H9 (cell line): ENCODE results near the gene MTRR. TPM values are rescaled to one million over a fixed set of nuclear protein-coding genes. Genes with fewer than 3 reads are reported as not detected.

ENCODE experiments used
- DNase-seq: peaks from one replicate; pipeline ENCODE4 v3.0.0-alpha.2; 2017
- H2AFZ ChIP-seq: one replicate; pipeline ENCODE4 v1.6.1; 2013; ENCODE audit warnings: mild to moderate bottlenecking, low read length, control low read depth, moderate library complexity
- H2AK5ac ChIP-seq: 2 replicates; pipeline ENCODE4 v1.6.1; 2013; ENCODE audit warnings: low read length, control low read depth, mixed read lengths; ENCODE audit not compliant: insufficient read length
- H2BK120ac ChIP-seq: one replicate; pipeline ENCODE4 v1.6.1; 2013; ENCODE audit warnings: low read depth, mild to moderate bottlenecking, low read length, control low read depth, inconsistent platforms; ENCODE audit not compliant: poor library complexity, severe bottlenecking
- H2BK12ac ChIP-seq: 2 replicates; pipeline ENCODE4 v1.6.1; 2013; ENCODE audit warnings: low read length, control low read depth, mixed read lengths, low read depth; ENCODE audit not compliant: insufficient read length
- H2BK15ac ChIP-seq: 2 replicates; pipeline ENCODE4 v1.6.1; 2013; ENCODE audit warnings: low read depth, low read length, control low read depth
- H2BK20ac ChIP-seq: one replicate; pipeline ENCODE4 v1.6.1; 2013; ENCODE audit warnings: low read depth, mild to moderate bottlenecking, low read length, control low read depth, inconsistent platforms; ENCODE audit not compliant: poor library complexity, severe bottlenecking
- H2BK5ac ChIP-seq: 2 replicates; pipeline ENCODE4 v1.6.1; 2013; ENCODE audit warnings: low read length, control low read depth, mixed read lengths; ENCODE audit not compliant: insufficient read length
- H3K14ac ChIP-seq: 2 replicates; pipeline ENCODE4 v1.6.1; 2013; ENCODE audit warnings: low read length, control low read depth; ENCODE audit not compliant: insufficient read depth
- H3K18ac ChIP-seq: 2 replicates; pipeline ENCODE4 v1.6.1; 2013; ENCODE audit warnings: low read depth, mild to moderate bottlenecking, mixed read lengths, low read length, control low read depth; ENCODE audit not compliant: insufficient read length
- H3K23ac ChIP-seq: 2 replicates; pipeline ENCODE4 v1.6.1; 2013; ENCODE audit warnings: low read length, control low read depth, mixed read lengths, low read depth; ENCODE audit not compliant: insufficient read length
- H3K23me2 ChIP-seq: 2 replicates; pipeline ENCODE4 v1.6.1; 2013; ENCODE audit warnings: low read depth, mild to moderate bottlenecking, mixed read lengths, low read length, control low read depth; ENCODE audit not compliant: insufficient read length, poor library complexity, severe bottlenecking
- H3K27ac ChIP-seq: 2 replicates; pipeline ENCODE4 v1.5.1; 2013; ENCODE audit warnings: low read length, control low read depth, mixed read lengths, low read depth; ENCODE audit not compliant: insufficient read length
- H3K27me3 ChIP-seq: 2 replicates; pipeline ENCODE4 v1.6.1; 2013; ENCODE audit warnings: low read length, control low read depth, inconsistent platforms; ENCODE audit not compliant: insufficient read depth
- H3K4ac ChIP-seq: 2 replicates; pipeline ENCODE4 v1.6.1; 2013; ENCODE audit warnings: low read depth, mild to moderate bottlenecking, control low read depth, inconsistent platforms, low read length, moderate library complexity
- H3K4me1 ChIP-seq: 2 replicates; pipeline ENCODE4 v1.6.1; 2013; ENCODE audit warnings: low read length, control low read depth, inconsistent platforms; ENCODE audit not compliant: insufficient read depth
- H3K4me2 ChIP-seq: 2 replicates; pipeline ENCODE4 v1.6.1; 2013; ENCODE audit warnings: low read length, control low read depth, mixed read lengths; ENCODE audit not compliant: insufficient read length, insufficient read depth
- H3K56ac ChIP-seq: 2 replicates; pipeline ENCODE4 v1.6.1; 2013; ENCODE audit warnings: low read depth, mild to moderate bottlenecking, mixed read lengths, low read length, control low read depth; ENCODE audit not compliant: insufficient read length
- H3K79me1 ChIP-seq: 2 replicates; pipeline ENCODE4 v1.6.1; 2013; ENCODE audit warnings: low read depth, mild to moderate bottlenecking, moderate library complexity, low read length, control low read depth, inconsistent platforms; ENCODE audit not compliant: insufficient read depth, poor library complexity, severe bottlenecking
- H3K79me2 ChIP-seq: 2 replicates; pipeline ENCODE4 v1.6.1; 2013; ENCODE audit warnings: low read length, control low read depth, inconsistent platforms; ENCODE audit not compliant: insufficient read depth
- H3K9ac ChIP-seq: 2 replicates; pipeline ENCODE4 v1.6.1; 2013; ENCODE audit warnings: low read length, control low read depth, mixed read lengths; ENCODE audit not compliant: insufficient read length; ENCODE audit errors: extremely low read depth
- H3K9me3 ChIP-seq: one replicate; pipeline ENCODE4 v1.6.1; 2013; ENCODE audit warnings: low read depth, low read length, inconsistent platforms; ENCODE audit not compliant: control insufficient read depth
- H3T11ph ChIP-seq: one replicate; pipeline ENCODE4 v1.6.1; 2013; ENCODE audit warnings: mild to moderate bottlenecking, low read length, control low read depth, inconsistent platforms
- H4K20me1 ChIP-seq: one replicate; pipeline ENCODE4 v1.6.1; 2013; ENCODE audit not compliant: control insufficient read depth, insufficient read length, insufficient read depth
- H4K5ac ChIP-seq: 2 replicates; pipeline ENCODE4 v1.6.1; 2013; ENCODE audit warnings: low read depth, mild to moderate bottlenecking, mixed read lengths, low read length, control low read depth; ENCODE audit not compliant: insufficient read length
- H4K8ac ChIP-seq: replicated peaks from 2 replicates; pipeline ENCODE4 v1.6.1; 2013; ENCODE audit warnings: low read length, control low read depth, mixed read lengths, low read depth; ENCODE audit not compliant: insufficient read length
- H4K91ac ChIP-seq: 2 replicates; pipeline ENCODE4 v1.6.1; 2013; ENCODE audit warnings: low read depth, mild to moderate bottlenecking, moderate library complexity, mixed read lengths, low read length, control low read depth; ENCODE audit not compliant: insufficient read length
- H3K27ac Mint-ChIP-seq, 3 experiments: 2 replicates in 2 of 3; 3 replicates in 1 of 3; pipeline ENCODE4 v1.8.0; 2020 to 2021; ENCODE audit warnings: mixed read lengths in 3 of 3, mild to moderate bottlenecking in 1 of 3, moderate library complexity in 1 of 3
- H3K27me3 Mint-ChIP-seq: 2 replicates; pipeline ENCODE4 v1.8.0; 2021; ENCODE audit warnings: low read depth, mild to moderate bottlenecking, moderate library complexity, mixed read lengths
- H3K36me3 Mint-ChIP-seq, 3 experiments: 2 replicates in 2 of 3; 3 replicates in 1 of 3; pipeline ENCODE4 v1.8.0; 2020 to 2021; ENCODE audit warnings: low read depth in 3 of 3, mixed read lengths in 3 of 3; ENCODE audit not compliant: insufficient read depth in 1 of 3
- H3K4me1 Mint-ChIP-seq, 2 experiments: 2 replicates each; pipeline ENCODE4 v1.8.0; 2020; ENCODE audit warnings: mixed read lengths in 2 of 2
- H3K4me3 Mint-ChIP-seq, 2 experiments: 2 replicates in 1 of 2; 3 replicates in 1 of 2; pipeline ENCODE4 v1.8.0; 2020 to 2021; ENCODE audit warnings: mild to moderate bottlenecking in 2 of 2, mixed read lengths in 2 of 2, moderate library complexity in 1 of 2
- H3K9me3 Mint-ChIP-seq, 2 experiments: 2 replicates in 1 of 2; 3 replicates in 1 of 2; pipeline ENCODE4 v1.8.0; 2020; ENCODE audit warnings: mild to moderate bottlenecking in 2 of 2, mixed read lengths in 2 of 2, moderate library complexity in 1 of 2
- WGBS: extraction: QIAGEN DNeasy Blood & Tissue Kit; methylation state at CpG from one replicate; pipeline ENCODE4 v1.1.7; 2013; ENCODE audit warnings: missing lambda C conversion rate, low lambda C conversion rate, mixed read lengths; ENCODE audit not compliant: insufficient read length; ENCODE audit errors: extremely low coverage; 5-methylcytosine and 5-hydroxymethylcytosine counted together
- total RNA-seq: library from RNA; stranded (reverse); gene quantifications from 2 replicates; pipeline ENCODE4 v1.2.1, GENCODE V29; 2021
- TF ChIP-seq, protein P1 (sequence below): fragments of 200-600 bp; sonication (generic); conservative IDR thresholded peaks from 3 replicates; pipeline ENCODE4 v1.8.0; 2021; ENCODE audit warnings: antibody characterized with exemption, mild to moderate bottlenecking

Gene MTRR
- total RNA-seq, 1 experiment from 2014 or later = 66.0 TPM

DNA sequence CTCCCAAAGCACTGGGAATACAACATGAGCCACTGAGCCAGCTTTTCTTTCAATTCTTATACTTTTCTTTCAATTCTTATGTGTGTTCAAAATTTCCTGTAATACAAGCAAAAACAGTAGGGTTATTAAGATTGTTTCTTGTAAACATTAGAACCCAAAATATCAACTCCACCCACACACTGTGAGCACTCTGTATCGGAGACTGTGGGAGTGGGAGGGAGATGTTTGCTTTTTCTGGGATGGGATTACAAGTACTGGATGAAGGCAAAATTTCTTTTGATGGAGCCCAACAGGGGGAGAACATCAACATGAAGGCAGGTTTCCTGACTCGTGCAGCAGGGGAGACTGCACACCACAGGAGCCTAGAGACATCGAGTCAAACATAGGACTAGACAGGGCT, 13.3 kb upstream of the MTRR start:
- H2AK5ac ChIP-seq = no peak overlapping the region
- no peak overlapping the region for H3K4ac ChIP-seq
- WGBS = no CpG with 5 or more reads among the region's 3 CpGs
- no peaks in the 10 kb centered on the region for H3K79me1 ChIP-seq
- H4K5ac ChIP-seq = no peak overlapping the region
- DNase-seq = no peak
- no peak overlapping the region for H3K14ac ChIP-seq
- no peak overlapping the region for H4K8ac ChIP-seq
- H2AFZ ChIP-seq = no peak overlapping the region
- no peak overlapping the region for H2BK20ac ChIP-seq
- peaks cover 15% of the 10 kb centered on the region for H3K27me3 Mint-ChIP-seq
- no peak overlapping the region for H4K91ac ChIP-seq
- H2BK120ac ChIP-seq = no peak overlapping the region
- no peak overlapping the region for H3T11ph ChIP-seq
- no peak overlapping the region for H2BK5ac ChIP-seq
- no peak overlapping the region for H3K18ac ChIP-seq
- H3K4me1 ChIP-seq = no peaks in the 10 kb centered on the region
- no peak overlapping the region for H2BK15ac ChIP-seq
- no peaks in the 10 kb centered on the region for H3K79me2 ChIP-seq
- H3K23me2 ChIP-seq = peaks cover 5% of the 10 kb centered on the region
- peak overlapping the region in 1 of 3 experiments; percentile 19; a peak in 1 of 7 replicates for H3K27ac Mint-ChIP-seq
- H3K9me3 ChIP-seq = no peaks in the 10 kb centered on the region
- peaks cover 8 to 27% (median 11%) of the 10 kb centered on the region in 3 experiments for H3K36me3 Mint-ChIP-seq
- no peaks in the 10 kb centered on the region for H4K20me1 ChIP-seq
- H3K4me1 Mint-ChIP-seq = peaks cover 5 to 7% of the 10 kb centered on the region in 2 experiments
- H2BK12ac ChIP-seq = no peak overlapping the region
- no peak overlapping the region for H3K4me3 Mint-ChIP-seq
- no peak overlapping the region for H3K9ac ChIP-seq
- H3K27me3 ChIP-seq = no peaks in the 10 kb centered on the region
- TF ChIP-seq, protein P1, sequence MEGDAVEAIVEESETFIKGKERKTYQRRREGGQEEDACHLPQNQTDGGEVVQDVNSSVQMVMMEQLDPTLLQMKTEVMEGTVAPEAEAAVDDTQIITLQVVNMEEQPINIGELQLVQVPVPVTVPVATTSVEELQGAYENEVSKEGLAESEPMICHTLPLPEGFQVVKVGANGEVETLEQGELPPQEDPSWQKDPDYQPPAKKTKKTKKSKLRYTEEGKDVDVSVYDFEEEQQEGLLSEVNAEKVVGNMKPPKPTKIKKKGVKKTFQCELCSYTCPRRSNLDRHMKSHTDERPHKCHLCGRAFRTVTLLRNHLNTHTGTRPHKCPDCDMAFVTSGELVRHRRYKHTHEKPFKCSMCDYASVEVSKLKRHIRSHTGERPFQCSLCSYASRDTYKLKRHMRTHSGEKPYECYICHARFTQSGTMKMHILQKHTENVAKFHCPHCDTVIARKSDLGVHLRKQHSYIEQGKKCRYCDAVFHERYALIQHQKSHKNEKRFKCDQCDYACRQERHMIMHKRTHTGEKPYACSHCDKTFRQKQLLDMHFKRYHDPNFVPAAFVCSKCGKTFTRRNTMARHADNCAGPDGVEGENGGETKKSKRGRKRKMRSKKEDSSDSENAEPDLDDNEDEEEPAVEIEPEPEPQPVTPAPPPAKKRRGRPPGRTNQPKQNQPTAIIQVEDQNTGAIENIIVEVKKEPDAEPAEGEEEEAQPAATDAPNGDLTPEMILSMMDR = no peak
- H3K4me2 ChIP-seq = no peak overlapping the region
- H3K27ac ChIP-seq = no peak overlapping the region
- no peak overlapping the region for H3K56ac ChIP-seq
- peaks cover 2 to 7% of the 10 kb centered on the region in 2 experiments; a peak in 3 of 5 replicates for H3K9me3 Mint-ChIP-seq
- H3K23ac ChIP-seq = no peak overlapping the region
